Skin of body (tissue), 2 donors: Measurements from ENCODE around the gene SPATA20. TPM values are rescaled to one million over a fixed set of nuclear protein-coding genes. Genes with fewer than 3 reads are reported as not detected.

Source experiments
- DNase-seq: peaks from one replicate; lab custom pipeline; 2025; lab: John Stamatoyannopoulos, UW
- total RNA-seq: library from RNA; depleted of rRNA; stranded (reverse); fragments of >200 nt; gene quantifications from one replicate; pipeline ENCODE4 v1.2.3, GENCODE V29; 2014

SPATA20 gene
- total RNA-seq, 1 donor from 2014 or later: 19.3 TPM

DNA sequence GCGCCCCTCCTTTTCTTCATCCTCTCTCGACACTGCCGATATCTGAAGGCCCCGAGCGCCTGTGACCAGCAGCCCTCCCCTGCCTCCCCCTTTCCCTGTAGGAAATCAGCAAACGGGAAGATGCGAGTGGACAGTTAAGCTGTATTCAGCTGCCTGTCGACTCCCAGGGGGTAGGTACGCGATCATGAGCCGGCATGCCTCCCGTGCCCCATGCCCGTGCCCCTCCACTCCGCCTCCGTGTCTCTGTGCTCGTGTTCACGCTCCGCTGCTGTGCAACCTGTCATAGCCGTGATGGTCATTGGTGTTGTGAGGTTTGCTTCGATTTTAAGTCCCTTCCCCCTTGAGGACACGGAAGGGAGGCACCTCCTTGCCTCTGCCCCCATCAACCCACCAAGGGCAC lies 47.9 kb downstream of the SPATA20 start:
- no peak for DNase-seq

GRCh38 chr17:50596191-50597037 lies 49.4 kb downstream of the SPATA20 start:
- no peak for DNase-seq

DNA sequence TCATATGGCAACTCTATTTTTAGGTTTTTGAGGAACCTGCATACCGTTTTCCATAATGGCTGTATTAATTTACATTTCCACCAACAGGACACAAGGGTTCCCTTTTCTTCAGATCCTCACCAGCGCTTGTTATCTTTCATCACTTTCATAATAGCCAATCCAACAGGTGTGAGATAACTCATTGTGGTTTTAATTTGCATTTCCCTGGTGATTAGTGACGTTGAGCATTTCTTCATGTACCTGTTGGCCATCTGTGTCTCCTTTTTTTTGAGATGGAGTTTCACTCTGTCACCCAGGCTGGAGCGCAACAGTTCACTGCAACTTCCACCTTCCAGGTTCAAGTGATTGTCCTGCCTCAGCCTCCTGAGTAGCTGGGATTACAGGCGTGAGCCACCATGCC lies 51.5 kb downstream of the SPATA20 start:
- no peak for DNase-seq

DNA sequence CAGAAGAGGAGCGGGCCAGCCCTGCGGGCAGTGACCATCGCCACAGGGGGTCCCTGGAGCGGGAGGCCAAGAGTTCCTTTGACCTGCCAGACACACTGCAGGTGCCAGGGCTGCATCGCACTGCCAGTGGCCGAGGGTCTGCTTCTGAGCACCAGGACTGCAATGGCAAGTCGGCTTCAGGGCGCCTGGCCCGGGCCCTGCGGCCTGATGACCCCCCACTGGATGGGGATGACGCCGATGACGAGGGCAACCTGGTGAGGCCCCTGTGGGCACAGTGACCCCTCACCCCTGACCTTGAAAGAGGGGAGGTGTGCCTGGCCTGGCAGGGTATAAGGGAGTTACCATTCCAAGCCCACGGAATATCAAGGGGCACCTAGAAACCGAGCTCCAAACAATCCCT lies 52.6 kb downstream of the SPATA20 start:
- DNase-seq: no peak

GRCh38 chr17:50601823-50602375 lies 54.9 kb downstream of the SPATA20 start:
- DNase-seq: peak; percentile 51

- no peak for DNase-seq
Measured at GRCh38 chr17:50602836-50603235, 55.9 kb downstream of the SPATA20 start.

- no peak for DNase-seq
Measured at GRCh38 chr17:50603340-50603739, 56.4 kb downstream of the SPATA20 start.

DNA sequence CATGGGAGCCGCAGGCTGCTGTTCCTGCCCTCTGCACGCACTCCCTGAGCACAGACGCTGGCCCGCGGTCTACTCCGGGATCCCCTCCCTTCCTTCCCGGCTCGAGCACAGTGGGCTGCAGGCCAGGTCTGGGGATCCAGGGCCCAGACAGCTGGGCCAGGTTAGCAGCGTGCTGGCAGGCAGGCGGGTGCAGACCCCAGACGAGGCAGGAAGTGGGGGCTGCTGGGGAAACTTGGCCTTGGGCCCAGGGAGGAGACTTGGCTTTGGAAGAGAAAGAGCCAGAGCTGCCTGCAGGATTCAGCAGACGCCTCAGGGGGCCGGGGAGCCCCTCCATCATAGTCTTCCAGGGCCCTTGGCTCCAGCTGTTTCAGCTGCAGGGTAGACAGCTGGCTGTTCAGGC lies 57.5 kb downstream of the SPATA20 start:
- peak; percentile 94 for DNase-seq

GRCh38 chr17:50605429-50605828 lies 58.5 kb downstream of the SPATA20 start:
- DNase-seq: no peak

Other genes with a start within 250 kb of the SPATA20 start
- gene XYLT2, start 201.0 kb upstream of the SPATA20 start, total RNA-seq: 17.7 TPM
- gene MRPL27, start 174.0 kb upstream of the SPATA20 start, total RNA-seq: 42.3 TPM
- gene EME1, start 173.9 kb upstream of the SPATA20 start, total RNA-seq: 3.6 TPM
- 44.6 TPM for gene LRRC59, start 149.7 kb upstream of the SPATA20 start, total RNA-seq
- 67.6 TPM for gene ACSF2, start 121.0 kb upstream of the SPATA20 start, total RNA-seq
- 0.49 TPM for gene CHAD, start 78.3 kb upstream of the SPATA20 start, total RNA-seq
- gene RSAD1, start 68.3 kb upstream of the SPATA20 start, total RNA-seq: 19.4 TPM
- gene MYCBPAP, start 38.7 kb upstream of the SPATA20 start, total RNA-seq: 1.6 TPM
- 5.3 TPM for gene EPN3, start 14.4 kb upstream of the SPATA20 start, total RNA-seq
- 8.9 TPM for gene CACNA1G, start 13.5 kb downstream of the SPATA20 start, total RNA-seq
- gene ABCC3, start 87.7 kb downstream of the SPATA20 start, total RNA-seq: 5.9 TPM
- 24.8 TPM for gene ANKRD40, start 160.7 kb downstream of the SPATA20 start, total RNA-seq
- 102 TPM for gene LUC7L3, start 172.4 kb downstream of the SPATA20 start, total RNA-seq
- gene ANKRD40CL, start 220.3 kb downstream of the SPATA20 start, total RNA-seq: not detected